ENCODE data around the gene PTGR3.
A peak's percentile ranks its signal among the peaks of the same experiment; 100 is the strongest.

PTGR3 gene

GRCh38 chr18:75209129-75209950 is at the start of gene PTGR3:
TSS of gene PTGR3 (minus strand) at chr18:75209139. CDS start at chr18:75209058, 81 bp downstream.
- DNase-seq (ENCODE audit: low read depth): peak; percentile 71

- no peak for DNase-seq (ENCODE audit: low read depth)
These were observed 48.7 kb upstream of the PTGR3 start for GRCh38 chr18:75257605-75258004.

GRCh38 chr18:75256376-75256775 is 47.4 kb upstream of the PTGR3 start:
- no peak for DNase-seq (ENCODE audit: low read depth)

- no peak for DNase-seq (ENCODE audit: low read depth)
These were observed 46.2 kb upstream of the PTGR3 start for GRCh38 chr18:75255094-75255493.

GRCh38 chr18:75253784-75254183 is 44.8 kb upstream of the PTGR3 start:
- DNase-seq (ENCODE audit: low read depth): peak; percentile 27

GRCh38 chr18:75253043-75253442 is 44.1 kb upstream of the PTGR3 start:
- no peak for DNase-seq (ENCODE audit: low read depth)

- no peak for DNase-seq (ENCODE audit: low read depth)
These were observed 43.2 kb upstream of the PTGR3 start for GRCh38 chr18:75252136-75252535.

- DNase-seq (ENCODE audit: low read depth): no peak
These were observed 42.5 kb upstream of the PTGR3 start for GRCh38 chr18:75251466-75251865.

- DNase-seq (ENCODE audit: low read depth): no peak
These were observed 41.5 kb upstream of the PTGR3 start for GRCh38 chr18:75250471-75250821.

GRCh38 chr18:75249672-75250470 is 40.9 kb upstream of the PTGR3 start:
- no peak for DNase-seq (ENCODE audit: low read depth)

- no peak for DNase-seq (ENCODE audit: low read depth)
These were observed 40.2 kb upstream of the PTGR3 start for GRCh38 chr18:75249175-75249518.

- no peak for DNase-seq (ENCODE audit: low read depth)
These were observed 39.7 kb upstream of the PTGR3 start for GRCh38 chr18:75248426-75249174.

GRCh38 chr18:75247611-75248421 is 38.9 kb upstream of the PTGR3 start:
- DNase-seq (ENCODE audit: low read depth): peak; percentile 38

GRCh38 chr18:75246721-75247610 is 38.0 kb upstream of the PTGR3 start:
- DNase-seq (ENCODE audit: low read depth): no peak

- no peak for DNase-seq (ENCODE audit: low read depth)
These were observed 35.7 kb upstream of the PTGR3 start for GRCh38 chr18:75244351-75245313.

- DNase-seq (ENCODE audit: low read depth): no peak
These were observed 32.8 kb upstream of the PTGR3 start for GRCh38 chr18:75241705-75242104.

- no peak for DNase-seq (ENCODE audit: low read depth)
These were observed 31.5 kb upstream of the PTGR3 start for GRCh38 chr18:75240433-75240832.

GRCh38 chr18:75238786-75239185 is 29.8 kb upstream of the PTGR3 start:
- DNase-seq (ENCODE audit: low read depth): no peak

GRCh38 chr18:75238100-75238499 is 29.2 kb upstream of the PTGR3 start:
- DNase-seq (ENCODE audit: low read depth): no peak

GRCh38 chr18:75235896-75236295 is 27.0 kb upstream of the PTGR3 start:
- DNase-seq (ENCODE audit: low read depth): no peak

Measured in stromal cell of bone marrow (primary cell).